Measurements from ENCODE around the gene UBL4A. TPM values are rescaled to one million over a fixed set of nuclear protein-coding genes. Genes with fewer than 3 reads are reported as not detected.

UBL4A gene
- total and polyA plus RNA-seq, 2 of the 13 experiments (the other 11 are each of a cell fraction or from before 2014, with no cell fraction given) = 16.8 to 25.5 TPM

DNA sequence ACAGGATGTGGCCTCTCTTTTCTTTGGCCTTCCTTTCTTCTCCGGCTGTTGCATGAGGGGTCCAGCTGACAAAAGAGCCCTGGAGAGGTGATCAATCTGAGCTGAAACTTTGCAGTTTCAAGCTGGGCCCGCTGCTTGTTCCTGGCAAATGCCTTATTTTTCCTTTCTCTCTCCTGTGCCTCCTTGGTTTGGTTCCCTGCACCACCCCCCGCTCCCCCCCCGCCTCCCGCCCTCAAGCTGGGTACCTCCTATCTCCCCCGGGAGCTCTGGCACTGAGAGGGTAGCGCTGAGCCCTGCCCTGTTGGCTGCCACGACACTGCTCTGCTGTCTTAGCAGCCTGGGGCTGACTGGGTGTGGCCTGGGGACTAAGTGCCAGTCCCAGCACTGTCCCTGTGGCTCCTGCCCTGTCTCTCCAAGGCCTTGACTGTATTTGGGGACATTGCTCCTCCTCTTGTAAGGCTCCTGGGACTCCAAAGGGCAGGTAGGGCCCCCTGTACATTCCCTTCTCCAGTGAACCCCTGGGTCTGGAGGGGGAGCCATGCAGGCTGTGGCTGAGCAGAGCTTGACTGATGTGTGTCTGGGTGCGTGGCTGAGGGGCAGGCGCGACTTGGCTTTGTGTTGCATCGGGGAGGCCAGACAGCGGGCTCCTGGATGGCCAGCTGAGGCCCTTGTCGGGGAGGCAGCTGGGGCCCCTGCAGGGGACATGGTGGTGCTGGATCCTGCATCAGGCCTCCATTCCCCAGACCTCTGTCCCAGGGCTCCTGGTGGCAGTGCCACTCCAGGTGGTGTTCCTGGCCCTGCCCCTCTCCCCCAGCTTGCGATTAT lies 27.2 kb downstream of the UBL4A start:
- peak overlapping the region; percentile 73 for H3K4me2 ChIP-seq (ENCODE audit: low read depth, low read length)
- no peaks in the 10 kb centered on the region for H4K20me1 ChIP-seq (ENCODE audit: insufficient read depth, low read length)
- peaks cover 9% of the 10 kb centered on the region for H3K79me2 ChIP-seq (ENCODE audit: insufficient read depth, low read length)
- ATAC-seq (peak; percentile 77), FAIRE-seq (peak; percentile 44), DNase-seq (ENCODE audit: low spot score) (no peak)
- 0 out of 2 replicates have a peak, but pooled peaks cover 4% of the 10 kb centered on the region for H3K4me1 ChIP-seq (ENCODE audit: insufficient read depth, low read length)
- peak overlapping the region; percentile 60 to 87 (median 79) for H3K4me3 ChIP-seq (replicated peaks in 1 of 3; ENCODE audit: insufficient read depth in 1 of 3, low read depth in 2 of 3, low read length in 3 of 3)
- no TSS peak for BruUV-seq (replicated peaks)
- H3K27ac ChIP-seq (ENCODE audit: extremely low read length, insufficient read depth, low read length) = no peak overlapping the region
- H3K27me3 ChIP-seq (ENCODE audit: control insufficient read depth in 1 of 2, insufficient read depth in 2 of 2, low read length in 2 of 2) = no peaks in the 10 kb centered on the region
- intact Hi-C loops (cut with micrococcal nuclease; ENCODE audit: unreplicated experiment) (no loop called here), in situ Hi-C loops (cut with HindIII; ENCODE audit: extremely low pct_ligation_motif_present, low pct_unique_long_range_greater_than_20kb) (no loop called here)
- CTCF ChIA-PET (ENCODE audit: low intra/inter-chr PET ratio, low total read pairs) = interaction anchor here (1.0 kb wide), 1 partner anchor 75 kb away, joined by 4 read pairs; no protein-coding TSS in a partner anchor
- WGBS (ENCODE audit: low lambda C conversion rate) = 16% methylated on average over 5 of the region's 15 CpGs
- TF ChIP-seq, protein P1, sequence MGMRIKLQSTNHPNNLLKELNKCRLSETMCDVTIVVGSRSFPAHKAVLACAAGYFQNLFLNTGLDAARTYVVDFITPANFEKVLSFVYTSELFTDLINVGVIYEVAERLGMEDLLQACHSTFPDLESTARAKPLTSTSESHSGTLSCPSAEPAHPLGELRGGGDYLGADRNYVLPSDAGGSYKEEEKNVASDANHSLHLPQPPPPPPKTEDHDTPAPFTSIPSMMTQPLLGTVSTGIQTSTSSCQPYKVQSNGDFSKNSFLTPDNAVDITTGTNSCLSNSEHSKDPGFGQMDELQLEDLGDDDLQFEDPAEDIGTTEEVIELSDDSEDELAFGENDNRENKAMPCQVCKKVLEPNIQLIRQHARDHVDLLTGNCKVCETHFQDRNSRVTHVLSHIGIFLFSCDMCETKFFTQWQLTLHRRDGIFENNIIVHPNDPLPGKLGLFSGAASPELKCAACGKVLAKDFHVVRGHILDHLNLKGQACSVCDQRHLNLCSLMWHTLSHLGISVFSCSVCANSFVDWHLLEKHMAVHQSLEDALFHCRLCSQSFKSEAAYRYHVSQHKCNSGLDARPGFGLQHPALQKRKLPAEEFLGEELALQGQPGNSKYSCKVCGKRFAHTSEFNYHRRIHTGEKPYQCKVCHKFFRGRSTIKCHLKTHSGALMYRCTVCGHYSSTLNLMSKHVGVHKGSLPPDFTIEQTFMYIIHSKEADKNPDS (CRISPR knock-in tag; IDR thresholded peaks at IDR 0.05) = no peak
- TF ChIP-seq SAP130 (CRISPR knock-in tag; IDR thresholded peaks at IDR 0.05; ENCODE audit: low read depth) = 0 out of 2 replicates have a peak, but pooled peaks have one; percentile 15
- no peak overlapping the region for H2AFZ ChIP-seq (ENCODE audit: low read length)
- peaks cover 0 to 4% of the 10 kb centered on the region in 2 experiments; a peak in 3 of 5 replicates for H3K36me3 ChIP-seq (replicated peaks in 1 of 2; ENCODE audit: control insufficient read depth in 1 of 2, insufficient read depth in 2 of 2, low read length in 2 of 2)
- H3K9me3 ChIP-seq (ENCODE audit: low read length) = no peaks in the 10 kb centered on the region
- POLR2A ChIA-PET = interaction anchor here (0.7 to 1.6 kb wide), 5 partner anchors 19 to 88 kb away, joined by 3 to 6 read pairs (median 4); partner anchors contain the start of genes LAGE3, SLC10A3 and TAFAZZIN
- H3K9ac ChIP-seq (ENCODE audit: insufficient read depth, low read depth, low read length) = peak overlapping the region; percentile 74
